ENCODE measurements around the gene GPR180.

The GPR180 gene

GRCh38 chr13:94601446-94602431 is at the start of gene GPR180:
GPR180 (plus strand) TSS chr13:94601857; CDS start chr13:94601928, 71 bp downstream.
- peak; percentile 92 for DNase-seq

GRCh38 chr13:94552095-94552494 is 49.6 kb upstream of the GPR180 start:
- DNase-seq, result no peak

- no peak for DNase-seq
Measured at GRCh38 chr13:94553766-94554165, 47.9 kb upstream of the GPR180 start.

GRCh38 chr13:94556041-94556440 is 45.6 kb upstream of the GPR180 start:
- no peak for DNase-seq

GRCh38 chr13:94556621-94557020 is 45.0 kb upstream of the GPR180 start:
- no peak for DNase-seq

GRCh38 chr13:94557684-94558235 is 43.9 kb upstream of the GPR180 start:
- DNase-seq, result no peak

GRCh38 chr13:94558716-94559115 is 42.9 kb upstream of the GPR180 start:
- no peak for DNase-seq

GRCh38 chr13:94559222-94559795 is 42.3 kb upstream of the GPR180 start:
- DNase-seq, result no peak

- DNase-seq, result no peak
Measured at GRCh38 chr13:94560116-94560515, 41.5 kb upstream of the GPR180 start.

GRCh38 chr13:94561126-94561525 is 40.5 kb upstream of the GPR180 start:
- DNase-seq, result no peak

- DNase-seq, result no peak
Measured at GRCh38 chr13:94567581-94567980, 34.1 kb upstream of the GPR180 start.

- no peak for DNase-seq
Measured at GRCh38 chr13:94568443-94568842, 33.2 kb upstream of the GPR180 start.

GRCh38 chr13:94569615-94570014 is 32.0 kb upstream of the GPR180 start:
- DNase-seq, result no peak

- no peak for DNase-seq
Measured at GRCh38 chr13:94579063-94579462, 22.6 kb upstream of the GPR180 start.

- no peak for DNase-seq
Measured at GRCh38 chr13:94583926-94584325, 17.7 kb upstream of the GPR180 start.

GRCh38 chr13:94585543-94586101 is 16.0 kb upstream of the GPR180 start:
- DNase-seq, result no peak

- DNase-seq, result no peak
Measured at GRCh38 chr13:94586371-94586770, 15.3 kb upstream of the GPR180 start.

- no peak for DNase-seq
Measured at GRCh38 chr13:94588541-94588940, 13.1 kb upstream of the GPR180 start.

- DNase-seq, result no peak
Measured at GRCh38 chr13:94590744-94591143, 10.9 kb upstream of the GPR180 start.

GRCh38 chr13:94595001-94595949 is 6.4 kb upstream of the GPR180 start:
- DNase-seq, result peak; percentile 72

- DNase-seq, result peak; percentile 94
Measured at GRCh38 chr13:94595950-94596574, 5.6 kb upstream of the GPR180 start, which contains the start of gene TGDS. TGDS (minus strand) TSS chr13:94596152; CDS start chr13:94596136, 16 bp downstream.

GRCh38 chr13:94596575-94596971 is 5.1 kb upstream of the GPR180 start:
- no peak for DNase-seq
